Activated naive CD8-positive, alpha-beta T cell treated with anti-CD3 and anti-CD28 coated beads, Interleukin-2, amount 10 ng/mL, durations not matched to agents 7 days and 5 days (primary cell): ENCODE measurements around the gene ADGRG2. TPM values are rescaled to one million over a fixed set of nuclear protein-coding genes. Genes with fewer than 3 reads are reported as not detected.
"Not testable (repeated sequence)": the region's sequence is repeated elsewhere in the genome, so short reads cannot be mapped to it uniquely, and the experiment has no call there.

Experiments
- ATAC-seq: fragments of 150-1000 bp; cut with Tn5 transposase; one replicate; pipeline ENCODE4 v1.10.0; 2021; ENCODE audit warnings: low read depth, moderate library complexity
- POLR2A ChIA-PET: fragments of 350-600 bp; sonication (Branson Sonifier 250); formaldehyde crosslinking; loops from one replicate; lab custom pipeline; 2021; ENCODE audit warnings: antibody characterized with exemption; lab: Charles Lee
- DNase-seq: peaks from one replicate; pipeline ENCODE4 v3.0.0; 2021
- H3K27ac Mint-ChIP-seq: one replicate; pipeline ENCODE4 v1.8.0; 2022; ENCODE audit warnings: mild to moderate bottlenecking, mixed read lengths
- H3K27me3 Mint-ChIP-seq: one replicate; pipeline ENCODE4 v1.8.0; 2022; ENCODE audit warnings: mild to moderate bottlenecking, moderate library complexity, mixed read lengths
- H3K36me3 Mint-ChIP-seq: one replicate; pipeline ENCODE4 v1.8.0; 2021; ENCODE audit warnings: mild to moderate bottlenecking, mixed read lengths
- H3K4me1 Mint-ChIP-seq: one replicate; pipeline ENCODE4 v1.8.0; 2021; ENCODE audit warnings: mixed read lengths
- H3K4me3 Mint-ChIP-seq: one replicate; pipeline ENCODE4 v1.8.0; 2022; ENCODE audit warnings: mild to moderate bottlenecking, moderate library complexity, mixed read lengths
- H3K9me3 Mint-ChIP-seq: one replicate; pipeline ENCODE4 v1.8.0; 2021; ENCODE audit warnings: mixed read lengths
- total RNA-seq, 2 experiments: library from RNA; stranded (reverse); gene quantifications; one replicate each; pipeline ENCODE4 v1.2.3, GENCODE V29; 2021

Gene ADGRG2
- total RNA-seq, 2 experiments from 2014 or later, result not detected

GRCh38 chrX:19016614-19017013, 105.7 kb downstream of the ADGRG2 start:
- H3K27me3 Mint-ChIP-seq, H3K4me3 Mint-ChIP-seq, ATAC-seq, H3K9me3 Mint-ChIP-seq, POLR2A ChIA-PET, H3K36me3 Mint-ChIP-seq, DNase-seq, H3K4me1 Mint-ChIP-seq, H3K27ac Mint-ChIP-seq: not testable (repeated sequence)

- DNase-seq (no peak), ATAC-seq (no peak)
- Mint-ChIP-seq H3K36me3 (no peaks in the 10 kb centered on the region), H3K4me3 (no peak overlapping the region), H3K4me1 (no peaks in the 10 kb centered on the region), H3K27ac (no peak overlapping the region), H3K9me3 (no peaks in the 10 kb centered on the region), H3K27me3 (no peaks in the 10 kb centered on the region)
- POLR2A ChIA-PET, result no interaction called here
Measured at GRCh38 chrX:19007868-19008267, 114.4 kb downstream of the ADGRG2 start.

- ATAC-seq (no peak), DNase-seq (no peak)
- H3K9me3 Mint-ChIP-seq, result no peaks in the 10 kb centered on the region
- H3K27ac Mint-ChIP-seq, result no peak overlapping the region
- no peaks in the 10 kb centered on the region for H3K4me1 Mint-ChIP-seq
- H3K4me3 Mint-ChIP-seq, result no peak overlapping the region
- no peaks in the 10 kb centered on the region for H3K27me3 Mint-ChIP-seq
- H3K36me3 Mint-ChIP-seq, result no peaks in the 10 kb centered on the region
- POLR2A ChIA-PET, result no interaction called here
Measured at GRCh38 chrX:19007011-19007410, 115.3 kb downstream of the ADGRG2 start.

- Mint-ChIP-seq H3K36me3 (no peaks in the 10 kb centered on the region), H3K9me3 (no peaks in the 10 kb centered on the region), H3K27me3 (peaks cover 4% of the 10 kb centered on the region), H3K4me3 (no peak overlapping the region), H3K27ac (no peak overlapping the region), H3K4me1 (no peaks in the 10 kb centered on the region)
- POLR2A ChIA-PET, result no interaction called here
- DNase-seq, result no peak
- no peak for ATAC-seq
Measured at GRCh38 chrX:19005909-19006308, 116.4 kb downstream of the ADGRG2 start.

- Mint-ChIP-seq H3K4me1 (no peaks in the 10 kb centered on the region), H3K27ac (no peak overlapping the region), H3K4me3 (no peak overlapping the region), H3K9me3 (no peaks in the 10 kb centered on the region), H3K27me3 (peaks cover 4% of the 10 kb centered on the region), H3K36me3 (no peaks in the 10 kb centered on the region)
- POLR2A ChIA-PET, result no interaction called here
- ATAC-seq, result no peak
- no peak for DNase-seq
Measured at GRCh38 chrX:19003756-19004155, 118.5 kb downstream of the ADGRG2 start.

GRCh38 chrX:18998653-18999052, 123.6 kb downstream of the ADGRG2 start:
- H3K9me3 Mint-ChIP-seq, result no peaks in the 10 kb centered on the region
- H3K27ac Mint-ChIP-seq, result no peak overlapping the region
- peaks cover 7% of the 10 kb centered on the region for H3K27me3 Mint-ChIP-seq
- no peak for ATAC-seq
- POLR2A ChIA-PET, result no interaction called here
- no peak overlapping the region for H3K4me3 Mint-ChIP-seq
- no peaks in the 10 kb centered on the region for H3K36me3 Mint-ChIP-seq
- no peaks in the 10 kb centered on the region for H3K4me1 Mint-ChIP-seq
- DNase-seq, result no peak

- H3K4me3 Mint-ChIP-seq, result no peak overlapping the region
- ATAC-seq (no peak), DNase-seq (no peak)
- peaks cover 7% of the 10 kb centered on the region for H3K27me3 Mint-ChIP-seq
- POLR2A ChIA-PET, result no interaction called here
- H3K27ac Mint-ChIP-seq, result no peak overlapping the region
- no peaks in the 10 kb centered on the region for H3K9me3 Mint-ChIP-seq
- H3K36me3 Mint-ChIP-seq, result no peaks in the 10 kb centered on the region
- H3K4me1 Mint-ChIP-seq, result no peaks in the 10 kb centered on the region
Measured at GRCh38 chrX:18997916-18998315, 124.4 kb downstream of the ADGRG2 start.

GRCh38 chrX:18996536-18996935, 125.7 kb downstream of the ADGRG2 start:
- Mint-ChIP-seq H3K27me3 (peaks cover 5% of the 10 kb centered on the region), H3K4me3 (no peak overlapping the region), H3K9me3 (no peaks in the 10 kb centered on the region), H3K4me1 (no peaks in the 10 kb centered on the region), H3K27ac (no peak overlapping the region), H3K36me3 (no peaks in the 10 kb centered on the region)
- no peak for DNase-seq
- POLR2A ChIA-PET, result no interaction called here
- no peak for ATAC-seq

- POLR2A ChIA-PET, result no interaction called here
- Mint-ChIP-seq H3K9me3 (no peaks in the 10 kb centered on the region), H3K27me3 (peaks cover 3% of the 10 kb centered on the region), H3K4me1 (no peaks in the 10 kb centered on the region), H3K36me3 (no peaks in the 10 kb centered on the region), H3K4me3 (no peak overlapping the region), H3K27ac (no peak overlapping the region)
- DNase-seq, result no peak
- no peak for ATAC-seq
Measured at GRCh38 chrX:18995221-18995620, 127.0 kb downstream of the ADGRG2 start.

- no peak overlapping the region for H3K4me3 Mint-ChIP-seq
- DNase-seq, result no peak
- no peak overlapping the region for H3K27ac Mint-ChIP-seq
- no peaks in the 10 kb centered on the region for H3K9me3 Mint-ChIP-seq
- POLR2A ChIA-PET, result no interaction called here
- no peaks in the 10 kb centered on the region for H3K4me1 Mint-ChIP-seq
- no peak for ATAC-seq
- H3K27me3 Mint-ChIP-seq, result peaks cover 3% of the 10 kb centered on the region
- no peaks in the 10 kb centered on the region for H3K36me3 Mint-ChIP-seq
Measured at GRCh38 chrX:18994713-18995112, 127.6 kb downstream of the ADGRG2 start.

GRCh38 chrX:18992829-18993228, 129.4 kb downstream of the ADGRG2 start:
- Mint-ChIP-seq H3K36me3 (no peaks in the 10 kb centered on the region), H3K4me1 (no peaks in the 10 kb centered on the region), H3K4me3 (no peak overlapping the region), H3K9me3 (no peaks in the 10 kb centered on the region), H3K27me3 (peaks cover 3% of the 10 kb centered on the region), H3K27ac (no peak overlapping the region)
- DNase-seq (no peak), ATAC-seq (no peak)
- POLR2A ChIA-PET, result no interaction called here

- POLR2A ChIA-PET, result interaction anchor here (1.2 kb wide), 1 partner anchor 99 kb away, joined by 4 read pairs; no protein-coding TSS in a partner anchor
- Mint-ChIP-seq H3K4me3 (peak overlapping the region; percentile 93), H3K36me3 (no peaks in the 10 kb centered on the region), H3K27ac (peak overlapping the region; percentile 90), H3K4me1 (peaks cover 10% of the 10 kb centered on the region), H3K9me3 (no peaks in the 10 kb centered on the region), H3K27me3 (no peaks in the 10 kb centered on the region)
- ATAC-seq (no peak), DNase-seq (no peak)
Measured at GRCh38 chrX:18985186-18985435, 137.2 kb downstream of the ADGRG2 start.

- H3K36me3 Mint-ChIP-seq, result no peaks in the 10 kb centered on the region
- no peaks in the 10 kb centered on the region for H3K9me3 Mint-ChIP-seq
- ATAC-seq (peak; percentile 84), DNase-seq (peak; percentile 84)
- no peaks in the 10 kb centered on the region for H3K27me3 Mint-ChIP-seq
- peaks cover 10% of the 10 kb centered on the region for H3K4me1 Mint-ChIP-seq
- POLR2A ChIA-PET, result interaction anchor here (1.2 kb wide), 1 partner anchor 98 kb away, joined by 4 read pairs; no protein-coding TSS in a partner anchor
- H3K27ac Mint-ChIP-seq, result peak overlapping the region; percentile 90
- peak overlapping the region; percentile 93 for H3K4me3 Mint-ChIP-seq
Measured at GRCh38 chrX:18984381-18985185, 137.7 kb downstream of the ADGRG2 start.

GRCh38 chrX:18983666-18984380, 138.4 kb downstream of the ADGRG2 start, which contains the start of gene PHKA2:
TSS of gene PHKA2 (minus strand) at chrX:18984114. CDS start at chrX:18983932, 182 bp downstream.
- POLR2A ChIA-PET, result no interaction called here
- H3K4me3 Mint-ChIP-seq, result peak within 1 kb of the TSS; percentile 93
- no peaks in the 10 kb centered on the region for H3K9me3 Mint-ChIP-seq
- no peaks in the 10 kb centered on the region for H3K27me3 Mint-ChIP-seq
- no peaks in the 10 kb centered on the region for H3K36me3 Mint-ChIP-seq
- H3K4me1 Mint-ChIP-seq, result peaks cover 10% of the 10 kb centered on the region
- ATAC-seq (peak; percentile 46), DNase-seq (peak; percentile 73)
- peak within 1 kb of the TSS; percentile 90 for H3K27ac Mint-ChIP-seq
